Activated T-helper 17 cell treated with anti-CD3 and anti-CD28 coated beads, Interleukin-2, amount 50 U/mL, for 72 hours (primary cell): Measurements from ENCODE around the gene RRBP1. TPM values are rescaled to one million over a fixed set of nuclear protein-coding genes. Genes with fewer than 3 reads are reported as not detected.
A peak's percentile ranks its signal among the peaks of the same experiment; 100 is the strongest.

Experiments used
- ATAC-seq: fragments of 150-1000 bp; cut with Tn5 transposase; replicated peaks from 2 replicates; pipeline ENCODE4 v1.10.0; 2021; ENCODE audit warnings: mild to moderate bottlenecking, moderate library complexity
- H3K27ac Mint-ChIP-seq: one replicate; pipeline ENCODE4 v1.8.0; 2022; ENCODE audit warnings: mixed read lengths
- H3K27me3 Mint-ChIP-seq: one replicate; pipeline ENCODE4 v1.8.0; 2022; ENCODE audit warnings: mixed read lengths
- H3K36me3 Mint-ChIP-seq: one replicate; pipeline ENCODE4 v1.8.0; 2022; ENCODE audit warnings: low read depth, mild to moderate bottlenecking, mixed read lengths
- H3K4me1 Mint-ChIP-seq: one replicate; pipeline ENCODE4 v1.8.0; 2022; ENCODE audit warnings: mixed read lengths
- H3K4me3 Mint-ChIP-seq: one replicate; pipeline ENCODE4 v1.8.0; 2022; ENCODE audit warnings: mild to moderate bottlenecking, mixed read lengths
- H3K9me3 Mint-ChIP-seq: one replicate; pipeline ENCODE4 v1.8.0; 2022; ENCODE audit warnings: mixed read lengths
- total RNA-seq, 2 donors: library from RNA; stranded (reverse); gene quantifications; one replicate each; pipeline ENCODE4 v1.2.3, GENCODE V29; 2022

The RRBP1 gene
- total RNA-seq, 2 donors from 2014 or later, result 21.6 to 32.5 TPM

- H3K4me1 Mint-ChIP-seq, result peaks cover 12% of the 10 kb centered on the region
- peak; percentile 13 for ATAC-seq
- H3K4me3 Mint-ChIP-seq, result peak overlapping the region; percentile 83
- no peaks in the 10 kb centered on the region for H3K9me3 Mint-ChIP-seq
- H3K36me3 Mint-ChIP-seq, result peaks cover 19% of the 10 kb centered on the region
- peak overlapping the region; percentile 59 for H3K27ac Mint-ChIP-seq
- H3K27me3 Mint-ChIP-seq, result peaks cover 18% of the 10 kb centered on the region
These were observed 328 bp downstream of the RRBP1 start for GRCh38 chr20:17681726-17682102.

- Mint-ChIP-seq H3K27ac (peak overlapping the region; percentile 58), H3K4me3 (peak overlapping the region; percentile 68), H3K27me3 (peaks cover 13% of the 10 kb centered on the region)
These were observed 961 bp downstream of the RRBP1 start for GRCh38 chr20:17680836-17681725.

GRCh38 chr20:17679941-17680835 lies 1.9 kb downstream of the RRBP1 start:
- peaks cover 8% of the 10 kb centered on the region for H3K27me3 Mint-ChIP-seq
- ATAC-seq, result no peak
- peaks cover 23% of the 10 kb centered on the region for H3K4me1 Mint-ChIP-seq
- no peaks in the 10 kb centered on the region for H3K9me3 Mint-ChIP-seq
- peak overlapping the region; percentile 68 for H3K4me3 Mint-ChIP-seq
- H3K36me3 Mint-ChIP-seq, result peaks cover 29% of the 10 kb centered on the region
- peak overlapping the region; percentile 58 for H3K27ac Mint-ChIP-seq

More at GRCh38 chr20:17680836-17681725, 961 bp downstream of the RRBP1 start:
- H3K36me3 Mint-ChIP-seq, result peaks cover 26% of the 10 kb centered on the region
- peaks cover 14% of the 10 kb centered on the region for H3K4me1 Mint-ChIP-seq
- ATAC-seq, result peak; percentile 49
- H3K9me3 Mint-ChIP-seq, result no peaks in the 10 kb centered on the region

- Mint-ChIP-seq H3K9me3 (no peaks in the 10 kb centered on the region), H3K4me1 (peaks cover 24% of the 10 kb centered on the region), H3K27me3 (no peaks in the 10 kb centered on the region), H3K4me3 (no peak overlapping the region), H3K27ac (no peak overlapping the region), H3K36me3 (peaks cover 29% of the 10 kb centered on the region)
- no peak for ATAC-seq
These were observed 3.2 kb downstream of the RRBP1 start for GRCh38 chr20:17678886-17679285.

GRCh38 chr20:17678295-17678694 lies 3.7 kb downstream of the RRBP1 start:
- Mint-ChIP-seq H3K27me3 (no peaks in the 10 kb centered on the region), H3K36me3 (peaks cover 29% of the 10 kb centered on the region), H3K4me1 (peaks cover 23% of the 10 kb centered on the region), H3K9me3 (no peaks in the 10 kb centered on the region), H3K4me3 (no peak overlapping the region), H3K27ac (no peak overlapping the region)
- ATAC-seq, result no peak

- Mint-ChIP-seq H3K36me3 (peaks cover 29% of the 10 kb centered on the region), H3K27ac (no peak overlapping the region), H3K9me3 (no peaks in the 10 kb centered on the region), H3K4me3 (no peak overlapping the region), H3K4me1 (peaks cover 21% of the 10 kb centered on the region), H3K27me3 (no peaks in the 10 kb centered on the region)
- no peak for ATAC-seq
These were observed 5.1 kb downstream of the RRBP1 start for GRCh38 chr20:17676942-17677341.

- Mint-ChIP-seq H3K4me1 (peaks cover 21% of the 10 kb centered on the region), H3K9me3 (no peaks in the 10 kb centered on the region), H3K27ac (peak overlapping the region; percentile 13), H3K4me3 (no peak overlapping the region), H3K27me3 (no peaks in the 10 kb centered on the region), H3K36me3 (peaks cover 29% of the 10 kb centered on the region)
- ATAC-seq, result no peak
These were observed 5.7 kb downstream of the RRBP1 start for GRCh38 chr20:17676378-17676759.

GRCh38 chr20:17675519-17676377 lies 6.3 kb downstream of the RRBP1 start:
- Mint-ChIP-seq H3K27me3 (no peaks in the 10 kb centered on the region), H3K4me3 (no peak overlapping the region), H3K4me1 (peaks cover 25% of the 10 kb centered on the region), H3K36me3 (peaks cover 29% of the 10 kb centered on the region), H3K27ac (peak overlapping the region; percentile 13), H3K9me3 (no peaks in the 10 kb centered on the region)
- ATAC-seq, result no peak

- Mint-ChIP-seq H3K36me3 (peaks cover 29% of the 10 kb centered on the region), H3K9me3 (no peaks in the 10 kb centered on the region)
These were observed 7.1 kb downstream of the RRBP1 start for GRCh38 chr20:17674722-17675518.

GRCh38 chr20:17673084-17673483 lies 9.0 kb downstream of the RRBP1 start:
- Mint-ChIP-seq H3K36me3 (peaks cover 19% of the 10 kb centered on the region), H3K9me3 (no peaks in the 10 kb centered on the region), H3K4me1 (peaks cover 26% of the 10 kb centered on the region), H3K27me3 (no peaks in the 10 kb centered on the region), H3K4me3 (no peak overlapping the region), H3K27ac (no peak overlapping the region)
- ATAC-seq, result peak; percentile 44

More at GRCh38 chr20:17674722-17675518, 7.1 kb downstream of the RRBP1 start:
- no peak overlapping the region for H3K4me3 Mint-ChIP-seq
- ATAC-seq, result no peak
- H3K4me1 Mint-ChIP-seq, result peaks cover 23% of the 10 kb centered on the region
- H3K27ac Mint-ChIP-seq, result no peak overlapping the region
- H3K27me3 Mint-ChIP-seq, result no peaks in the 10 kb centered on the region

GRCh38 chr20:17671565-17671964 lies 10.5 kb downstream of the RRBP1 start:
- Mint-ChIP-seq H3K27ac (no peak overlapping the region), H3K27me3 (no peaks in the 10 kb centered on the region), H3K4me3 (no peak overlapping the region), H3K36me3 (peaks cover 8% of the 10 kb centered on the region), H3K9me3 (no peaks in the 10 kb centered on the region), H3K4me1 (peaks cover 26% of the 10 kb centered on the region)
- no peak for ATAC-seq

GRCh38 chr20:17671011-17671410 lies 11.0 kb downstream of the RRBP1 start:
- H3K36me3 Mint-ChIP-seq, result peaks cover 3% of the 10 kb centered on the region
- H3K27me3 Mint-ChIP-seq, result no peaks in the 10 kb centered on the region
- peaks cover 25% of the 10 kb centered on the region for H3K4me1 Mint-ChIP-seq
- no peak for ATAC-seq
- no peak overlapping the region for H3K27ac Mint-ChIP-seq
- no peak overlapping the region for H3K4me3 Mint-ChIP-seq
- H3K9me3 Mint-ChIP-seq, result no peaks in the 10 kb centered on the region

GRCh38 chr20:17669306-17669931 lies 12.6 kb downstream of the RRBP1 start:
- peak; percentile 67 for ATAC-seq
- Mint-ChIP-seq H3K27ac (peak overlapping the region; percentile 74), H3K27me3 (no peaks in the 10 kb centered on the region), H3K36me3 (no peaks in the 10 kb centered on the region), H3K4me3 (no peak overlapping the region), H3K4me1 (peaks cover 24% of the 10 kb centered on the region), H3K9me3 (no peaks in the 10 kb centered on the region)
